ENCODE data around the gene ATAD3C. TPM values are rescaled to one million over a fixed set of nuclear protein-coding genes. Genes with fewer than 3 reads are reported as not detected.

Gene ATAD3C
- polyA plus RNA-seq, 1 donor (not counting 4 experiments of a cell fraction or from before 2014, with no cell fraction given): 0.39 TPM

- H3K9me1 ChIP-seq (ENCODE audit: control insufficient read depth, extremely low read depth, insufficient read depth, low read length): no peaks in the 10 kb centered on the region
- no peaks in the 10 kb centered on the region for H3K9me3 ChIP-seq (ENCODE audit: control insufficient read depth, low read depth, low read length)
- H3K4me2 ChIP-seq (ENCODE audit: control insufficient read depth, extremely low read depth, insufficient read depth, low read depth, low read length): no peak overlapping the region
- FAIRE-seq: no peak
- dilution Hi-C loops (cut with MboI; ENCODE audit: extremely low pct_ligation_motif_present, low sequenced_read_pairs): no loop called here
- no peak overlapping the region for H2AFZ ChIP-seq (ENCODE audit: control insufficient read depth, low read length)
- H3K79me2 ChIP-seq (ENCODE audit: control insufficient read depth, insufficient read depth, low read length): no peaks in the 10 kb centered on the region
- H3K36me3 ChIP-seq (ENCODE audit: control insufficient read depth in 2 of 2, extremely low read depth in 1 of 2, insufficient read depth in 2 of 2, low read length in 2 of 2): peaks cover 26 to 44% of the 10 kb centered on the region in 2 experiments
- DNase-seq (ENCODE audit: low read depth, low spot score): no peak
- no peaks in the 10 kb centered on the region for H3K4me1 ChIP-seq (ENCODE audit: control insufficient read depth, extremely low read depth, insufficient read depth, low read length)
- TF ChIP-seq CTCF (optimal IDR thresholded peaks at IDR 0.05 in 1 of 3, IDR thresholded peaks at IDR 0.05 in 1 of 3, conservative IDR thresholded peaks at IDR 0.05 in 1 of 3; ENCODE audit: extremely low read depth in 1 of 3, insufficient read depth in 2 of 3, low read length in 3 of 3) (no peak), EZH2 (IDR thresholded peaks at IDR 0.05; ENCODE audit: low read length) (no peak)
- H3K4me3 ChIP-seq (ENCODE audit: control insufficient read depth in 2 of 3, extremely low read depth in 1 of 3, insufficient read depth in 2 of 3, low read depth in 1 of 3, low read length in 3 of 3): no peak overlapping the region
- H3K27me3 ChIP-seq (ENCODE audit: control insufficient read depth, extremely low read depth, insufficient read depth, low read length): no peaks in the 10 kb centered on the region
- H3K9ac ChIP-seq (ENCODE audit: control insufficient read depth, extremely low read depth, insufficient read depth, low read length): no peak overlapping the region
- no peaks in the 10 kb centered on the region for H4K20me1 ChIP-seq (ENCODE audit: control insufficient read depth, extremely low read depth, insufficient read depth, low read length)
- H3K27ac ChIP-seq (ENCODE audit: control insufficient read depth, insufficient read depth, low read length): no peak overlapping the region
Observed at GRCh38 chr1:1489861-1490260, 40.4 kb downstream of the ATAD3C start.

GRCh38 chr1:1490633-1491230 is 41.2 kb downstream of the ATAD3C start:
- H3K27me3 ChIP-seq (ENCODE audit: control insufficient read depth, extremely low read depth, insufficient read depth, low read length): no peaks in the 10 kb centered on the region
- H3K36me3 ChIP-seq (ENCODE audit: control insufficient read depth in 2 of 2, extremely low read depth in 1 of 2, insufficient read depth in 2 of 2, low read length in 2 of 2): peaks cover 27 to 46% of the 10 kb centered on the region in 2 experiments
- dilution Hi-C loops (cut with MboI; ENCODE audit: extremely low pct_ligation_motif_present, low sequenced_read_pairs): no loop called here
- no peaks in the 10 kb centered on the region for H4K20me1 ChIP-seq (ENCODE audit: control insufficient read depth, extremely low read depth, insufficient read depth, low read length)
- no peak overlapping the region for H3K9ac ChIP-seq (ENCODE audit: control insufficient read depth, extremely low read depth, insufficient read depth, low read length)
- no peaks in the 10 kb centered on the region for H3K79me2 ChIP-seq (ENCODE audit: control insufficient read depth, insufficient read depth, low read length)
- no peak overlapping the region for H2AFZ ChIP-seq (ENCODE audit: control insufficient read depth, low read length)
- H3K4me1 ChIP-seq (ENCODE audit: control insufficient read depth, extremely low read depth, insufficient read depth, low read length): no peaks in the 10 kb centered on the region
- no peak overlapping the region for H3K4me3 ChIP-seq (ENCODE audit: control insufficient read depth in 2 of 3, extremely low read depth in 1 of 3, insufficient read depth in 2 of 3, low read depth in 1 of 3, low read length in 3 of 3)
- DNase-seq (ENCODE audit: low read depth, low spot score) (no peak), FAIRE-seq (no peak)
- H3K9me1 ChIP-seq (ENCODE audit: control insufficient read depth, extremely low read depth, insufficient read depth, low read length): no peaks in the 10 kb centered on the region
- no peak overlapping the region for H3K4me2 ChIP-seq (ENCODE audit: control insufficient read depth, extremely low read depth, insufficient read depth, low read depth, low read length)
- TF ChIP-seq EZH2 (IDR thresholded peaks at IDR 0.05; ENCODE audit: low read length) (no peak), CTCF (optimal IDR thresholded peaks at IDR 0.05 in 1 of 3, IDR thresholded peaks at IDR 0.05 in 1 of 3, conservative IDR thresholded peaks at IDR 0.05 in 1 of 3; ENCODE audit: extremely low read depth in 1 of 3, insufficient read depth in 2 of 3, low read length in 3 of 3) (no peak)
- no peaks in the 10 kb centered on the region for H3K9me3 ChIP-seq (ENCODE audit: control insufficient read depth, low read depth, low read length)
- no peak overlapping the region for H3K27ac ChIP-seq (ENCODE audit: control insufficient read depth, insufficient read depth, low read length)
